SK-N-SH treated with all-trans-retinoic acid at 6 μM for 48 hours (cell line): Measurements from ENCODE around the gene ADGRF3.

Experiments
- ATAC-seq: fragments of 200-7000 bp; cut with Tn5 transposase; 3 replicates; pipeline ENCODE4 v1.9.1; 2020; ENCODE audit warnings: mild to moderate bottlenecking, moderate library complexity
- ARNTL ChIP-seq: fragments of 450-650 bp; formaldehyde crosslinking; IDR thresholded peaks from 2 replicates; pipeline ENCODE4 v1.5.0; 2020; ENCODE audit warnings: low read depth, mild to moderate bottlenecking, moderate library complexity, borderline replicate concordance
- BACH2 ChIP-seq: fragments of 250-450 bp; sonication (Bioruptor Pico); IDR thresholded peaks from 2 replicates; pipeline ENCODE4 v1.9.0; 2021; ENCODE audit warnings: mild to moderate bottlenecking, borderline replicate concordance
- CREB5 ChIP-seq: fragments of 250-450 bp; sonication (Bioruptor Pico); IDR thresholded peaks from 2 replicates; pipeline ENCODE4 v1.5.1; 2020; ENCODE audit warnings: low read depth, mild to moderate bottlenecking, moderate library complexity
- CSRNP3 ChIP-seq: fragments of 250-450 bp; sonication (Bioruptor Pico); IDR thresholded peaks from 2 replicates; pipeline ENCODE4 v1.5.1; 2021; ENCODE audit warnings: mild to moderate bottlenecking, moderate library complexity
- ISL1 ChIP-seq: fragments of 250-450 bp; sonication (Bioruptor Pico); IDR thresholded peaks from 2 replicates; pipeline ENCODE4 v2.1.2; 2022; ENCODE audit warnings: mild to moderate bottlenecking, moderate library complexity
- OSR1 ChIP-seq: fragments of 250-450 bp; sonication (Bioruptor Pico); IDR thresholded peaks from 2 replicates; pipeline ENCODE4 v1.8.0; 2022; ENCODE audit warnings: moderate library complexity, mild to moderate bottlenecking, inconsistent platforms
- PATZ1 ChIP-seq: fragments of 250-450 bp; sonication (Bioruptor Pico); IDR thresholded peaks from 2 replicates; pipeline ENCODE4 v1.8.0; 2020; ENCODE audit warnings: mild to moderate bottlenecking, moderate library complexity, borderline replicate concordance
- POU6F1 ChIP-seq: fragments of 250-450 bp; sonication (Bioruptor Pico); IDR thresholded peaks from 2 replicates; pipeline ENCODE4 v1.8.0; 2021; ENCODE audit warnings: low read depth, mild to moderate bottlenecking, moderate library complexity, borderline replicate concordance
- PPARA ChIP-seq: fragments of 250-450 bp; sonication (Bioruptor Pico); IDR thresholded peaks from 2 replicates; pipeline ENCODE4 v1.5.0; 2020; ENCODE audit warnings: mild to moderate bottlenecking, borderline replicate concordance
- RARB ChIP-seq: fragments of 250-450 bp; sonication (Bioruptor Pico); IDR thresholded peaks from 2 replicates; pipeline ENCODE4 v1.8.0; 2021; ENCODE audit warnings: mild to moderate bottlenecking, moderate library complexity
- SNAI2 ChIP-seq: fragments of 250-450 bp; sonication (Bioruptor Pico); IDR thresholded peaks from 2 replicates; pipeline ENCODE4 v1.5.0; 2020; ENCODE audit warnings: mild to moderate bottlenecking, moderate library complexity
- TCF4 ChIP-seq: fragments of 250-450 bp; sonication (Bioruptor Pico); IDR thresholded peaks from 2 replicates; pipeline ENCODE4 v1.8.0; 2021; ENCODE audit warnings: mild to moderate bottlenecking, moderate library complexity, borderline replicate concordance
- TOX ChIP-seq: fragments of 250-450 bp; sonication (Bioruptor Pico); IDR thresholded peaks from 2 replicates; pipeline ENCODE4 v1.8.0; 2021; ENCODE audit warnings: mild to moderate bottlenecking, moderate library complexity, borderline replicate concordance
- TSHZ2 ChIP-seq: fragments of 250-450 bp; sonication (Bioruptor Pico); IDR thresholded peaks from 2 replicates; pipeline ENCODE4 v1.5.0; 2020; ENCODE audit warnings: mild to moderate bottlenecking, moderate library complexity
- ZNF565 ChIP-seq: fragments of 450-650 bp; formaldehyde crosslinking; conservative IDR thresholded peaks from 2 replicates; pipeline ENCODE4 v1.5.0; 2020; ENCODE audit warnings: low read depth, mild to moderate bottlenecking, moderate library complexity
- ZNF70 ChIP-seq: fragments of 450-650 bp; formaldehyde crosslinking; IDR thresholded peaks from 2 replicates; pipeline ENCODE4 v1.5.0; 2020; ENCODE audit warnings: mild to moderate bottlenecking, moderate library complexity
- ZNF8 ChIP-seq: fragments of 450-650 bp; formaldehyde crosslinking; IDR thresholded peaks from 2 replicates; pipeline ENCODE4 v1.5.0; 2020; ENCODE audit warnings: mild to moderate bottlenecking, moderate library complexity

The ADGRF3 gene

GRCh38 chr2:26299471-26300101, 47.0 kb downstream of the ADGRF3 start:
- TF ChIP-seq CREB5 (CRISPR knock-in tag) (no peak), ZNF8 (CRISPR knock-in tag) (no peak), RARB (CRISPR knock-in tag) (no peak), ZNF565 (CRISPR knock-in tag) (no peak), PPARA (CRISPR knock-in tag) (no peak), POU6F1 (no peak), OSR1 (no peak), SNAI2 (no peak), TSHZ2 (CRISPR knock-in tag) (no peak), TOX (no peak)
- TF ChIP-seq, all 23 proteins: peak for 0
- ATAC-seq: peak; percentile 70

DNA sequence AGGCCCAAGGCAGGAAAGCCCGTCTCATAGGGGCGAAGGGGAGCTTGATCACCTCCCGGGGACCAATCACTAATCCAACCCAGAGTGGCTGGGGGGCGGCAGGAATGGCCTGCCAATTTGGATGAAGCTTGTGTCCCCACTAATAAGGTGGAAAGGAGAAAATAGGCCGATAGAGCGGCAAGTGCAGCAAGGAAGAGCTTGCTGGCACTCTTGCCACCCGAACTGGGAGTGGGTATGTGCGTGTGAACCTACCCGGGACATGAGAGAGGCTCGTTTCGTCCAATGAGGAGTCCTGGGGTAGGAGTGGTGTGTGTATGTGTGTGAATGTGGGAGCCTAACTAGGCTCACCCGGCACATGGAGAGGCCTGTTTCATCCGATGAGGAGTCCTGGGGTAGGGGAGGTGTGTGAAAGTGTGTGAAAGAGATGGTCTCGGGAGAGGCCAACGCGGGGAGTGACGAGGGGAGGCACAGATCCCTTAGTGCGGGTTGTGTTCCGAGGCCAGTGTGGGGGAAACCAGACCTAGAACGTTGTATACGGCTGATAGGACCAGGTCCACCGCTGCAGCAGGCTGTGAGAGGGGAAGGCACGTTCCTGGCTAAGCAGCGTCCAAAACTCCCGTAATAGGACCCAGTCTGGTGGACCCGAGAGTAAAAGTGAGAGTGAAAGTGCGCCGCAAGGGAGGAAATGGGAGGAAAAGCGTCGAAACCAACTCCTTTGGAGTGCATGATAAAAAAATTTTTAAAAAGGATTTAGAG, 47.8 kb downstream of the ADGRF3 start:
- no peak for ATAC-seq
- no peak for TF ChIP-seq ISL1 (CRISPR knock-in tag)
- no peak for TF ChIP-seq TSHZ2 (CRISPR knock-in tag)
- no peak for TF ChIP-seq OSR1
- no peak for TF ChIP-seq SNAI2
- TF ChIP-seq CSRNP3 (CRISPR knock-in tag): no peak
- TF ChIP-seq CREB5 (CRISPR knock-in tag): no peak
- no peak for TF ChIP-seq ZNF8 (CRISPR knock-in tag)
- TF ChIP-seq ZNF70 (CRISPR knock-in tag): no peak
- TF ChIP-seq POU6F1: no peak
- no peak for TF ChIP-seq ARNTL
- no peak for TF ChIP-seq BACH2
- no peak for TF ChIP-seq PATZ1
- no peak for TF ChIP-seq TOX
- TF ChIP-seq PPARA (CRISPR knock-in tag): no peak
- no peak for TF ChIP-seq TCF4 (CRISPR knock-in tag)
